GM21529 (cell line): ENCODE results near the gene SBNO2.
A peak's percentile ranks its signal among the peaks of the same experiment; 100 is the strongest.

Experiments
- ATAC-seq: cut with Tn5 transposase; IDR thresholded peaks from one replicate; pipeline ENCODE4 v1.9.1; 2021; ENCODE audit not compliant: unreplicated experiment

Gene SBNO2

DNA sequence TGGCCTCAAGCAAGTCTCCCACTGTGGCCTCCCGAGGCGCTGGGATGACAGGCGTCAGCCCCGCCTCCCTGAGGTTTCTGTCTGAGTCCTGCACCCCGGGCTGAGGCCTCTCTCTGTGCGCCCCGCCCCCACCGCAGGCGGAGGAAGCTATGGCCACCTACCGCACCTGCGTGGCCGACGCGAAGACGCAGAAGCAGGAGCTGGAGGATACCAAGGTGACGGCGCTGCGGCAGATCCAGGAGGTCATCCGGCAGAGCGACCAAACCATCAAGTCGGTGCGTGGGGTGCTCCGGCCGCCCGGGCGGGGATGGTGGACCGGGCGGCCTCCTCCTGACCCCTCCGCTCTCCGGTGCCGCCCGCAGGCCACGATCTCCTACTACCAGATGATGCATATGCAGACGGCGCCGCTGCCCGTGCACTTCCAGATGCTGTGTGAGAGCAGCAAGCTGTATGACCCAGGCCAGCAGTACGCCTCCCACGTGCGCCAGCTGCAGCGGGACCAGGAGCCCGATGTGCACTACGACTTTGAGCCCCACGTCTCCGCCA lies 94.4 kb downstream of the SBNO2 start:
- no peak for ATAC-seq

GRCh38 chr19:1076951-1077350 lies 97.1 kb downstream of the SBNO2 start:
- ATAC-seq, result peak; percentile 58

DNA sequence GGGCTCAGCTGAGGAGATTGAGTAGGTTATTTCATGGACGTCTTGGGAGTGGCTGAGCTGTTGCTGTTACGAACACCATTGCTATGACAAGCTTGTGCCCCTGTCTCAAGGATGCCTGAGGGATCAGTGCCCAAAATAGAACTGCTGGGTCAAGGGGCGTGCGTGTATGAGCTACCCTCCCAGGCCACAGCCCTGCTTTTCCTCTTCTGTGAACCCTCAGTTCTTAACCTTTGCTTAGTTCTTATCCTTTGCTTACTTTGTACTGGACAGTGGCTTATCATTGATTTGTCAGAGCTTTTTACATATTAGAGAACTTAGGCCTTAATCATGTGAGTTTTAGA lies 98.1 kb downstream of the SBNO2 start:
- ATAC-seq, result no peak

DNA sequence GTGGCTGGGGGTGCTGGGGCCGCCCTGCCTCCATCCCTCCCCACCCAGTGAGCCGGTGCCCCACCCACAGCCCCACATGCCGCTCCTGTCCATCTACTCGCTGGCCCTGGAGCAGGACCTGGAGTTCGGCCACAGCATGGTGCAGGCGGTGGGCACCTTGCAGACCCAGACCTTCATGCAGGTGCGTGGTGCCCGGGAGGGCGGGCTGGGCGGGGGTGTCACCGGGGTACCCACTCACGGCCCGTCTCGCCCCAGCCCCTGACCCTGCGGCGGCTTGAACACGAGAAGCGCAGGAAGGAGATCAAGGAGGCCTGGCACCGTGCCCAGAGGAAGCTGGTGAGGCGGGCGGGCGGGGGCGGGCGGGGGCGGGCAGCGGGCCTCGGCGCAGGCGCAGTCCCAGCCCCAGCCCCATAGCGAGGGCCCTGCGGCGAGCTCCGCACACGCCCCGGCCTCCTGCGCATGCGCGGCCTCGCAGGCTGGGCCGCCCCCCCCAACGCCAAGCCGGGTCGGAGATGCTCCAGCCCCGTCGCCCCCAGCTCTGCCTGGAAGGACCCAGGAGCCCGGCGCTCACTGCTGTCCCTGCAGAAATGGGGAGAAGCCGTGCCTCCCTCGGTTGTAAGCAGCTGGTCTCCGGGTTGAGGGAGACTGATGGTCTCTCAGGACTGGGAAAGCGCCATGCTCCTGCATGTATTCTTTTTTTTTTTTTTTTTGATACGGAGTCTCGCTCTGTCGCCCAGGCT lies 99.4 kb downstream of the SBNO2 start:
- ATAC-seq, result no peak

GRCh38 chr19:1073956-1074517 lies 100.0 kb downstream of the SBNO2 start:
- ATAC-seq, result no peak

DNA sequence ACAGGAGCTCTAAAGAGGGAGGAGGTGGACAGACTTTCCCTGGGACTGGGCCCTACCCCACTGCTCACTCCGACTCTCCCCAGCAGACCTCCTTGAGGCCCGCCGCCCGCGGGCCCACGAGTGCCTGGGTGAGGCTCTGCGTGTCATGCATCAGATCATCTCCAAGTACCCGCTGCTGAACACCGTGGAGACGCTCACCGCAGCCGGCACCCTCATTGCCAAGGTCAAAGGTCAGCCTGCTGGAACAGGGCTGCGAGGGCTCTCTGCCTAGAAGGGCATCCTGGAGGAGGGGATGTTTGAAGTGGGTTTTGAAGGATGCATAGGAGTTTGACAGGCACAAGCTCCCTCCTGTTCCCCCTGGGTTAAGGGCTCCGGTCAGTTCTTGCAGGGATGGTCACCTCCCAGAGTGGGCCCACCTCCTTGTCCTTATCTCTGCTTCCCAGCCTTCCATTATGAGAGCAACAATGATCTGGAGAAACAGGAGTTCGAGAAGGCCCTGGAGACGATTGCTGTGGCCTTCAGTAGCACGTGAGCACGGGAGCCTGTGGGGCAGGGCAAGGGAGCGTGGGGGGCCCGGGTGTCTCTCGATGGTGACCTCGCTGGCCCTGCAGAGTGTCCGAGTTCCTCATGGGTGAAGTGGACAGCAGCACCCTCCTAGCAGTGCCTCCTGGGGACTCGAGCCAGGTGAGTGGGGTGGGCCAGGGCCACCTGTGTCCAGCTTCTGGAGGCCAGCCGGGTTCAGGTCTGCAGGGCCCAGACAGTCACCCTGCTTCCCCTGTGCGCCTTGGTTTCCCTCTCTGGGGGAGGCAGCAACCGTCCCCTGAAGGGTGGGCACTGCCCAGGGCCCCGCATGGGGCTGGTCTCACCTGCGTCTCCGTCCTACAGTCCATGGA lies 100.8 kb downstream of the SBNO2 start:
- ATAC-seq, result no peak

DNA sequence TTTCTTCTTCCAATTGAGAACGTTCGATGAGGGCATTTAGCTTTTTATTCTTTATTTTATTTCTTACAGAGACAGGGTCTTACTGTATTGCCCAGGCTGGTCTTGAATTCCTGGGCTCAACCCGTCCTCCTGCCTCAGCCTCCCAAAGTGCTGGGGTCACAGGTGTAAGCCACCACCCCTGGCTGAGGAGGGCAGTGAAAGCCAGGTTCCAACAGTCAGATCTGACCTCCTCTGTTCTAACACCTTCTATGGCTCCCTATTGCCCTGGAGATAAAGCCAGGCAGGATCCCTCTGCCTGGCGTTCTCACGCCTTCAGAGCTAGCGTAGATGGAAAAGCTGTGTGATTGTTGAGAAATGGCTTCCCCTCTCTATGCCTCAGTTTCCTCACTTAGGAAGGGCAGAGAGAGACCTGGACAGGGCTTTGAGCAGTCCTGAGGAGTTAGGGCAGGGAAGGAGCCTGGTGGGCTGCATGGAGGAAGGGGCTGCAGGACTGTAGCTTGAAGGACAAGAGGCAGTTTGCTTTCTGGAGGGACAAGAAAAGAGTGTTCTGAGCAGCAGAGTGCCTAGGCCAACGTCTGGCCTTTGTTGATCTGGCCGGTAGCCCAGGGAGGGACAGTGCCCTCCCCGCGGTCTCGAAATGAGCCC lies 101.6 kb downstream of the SBNO2 start:
- no peak for ATAC-seq

DNA sequence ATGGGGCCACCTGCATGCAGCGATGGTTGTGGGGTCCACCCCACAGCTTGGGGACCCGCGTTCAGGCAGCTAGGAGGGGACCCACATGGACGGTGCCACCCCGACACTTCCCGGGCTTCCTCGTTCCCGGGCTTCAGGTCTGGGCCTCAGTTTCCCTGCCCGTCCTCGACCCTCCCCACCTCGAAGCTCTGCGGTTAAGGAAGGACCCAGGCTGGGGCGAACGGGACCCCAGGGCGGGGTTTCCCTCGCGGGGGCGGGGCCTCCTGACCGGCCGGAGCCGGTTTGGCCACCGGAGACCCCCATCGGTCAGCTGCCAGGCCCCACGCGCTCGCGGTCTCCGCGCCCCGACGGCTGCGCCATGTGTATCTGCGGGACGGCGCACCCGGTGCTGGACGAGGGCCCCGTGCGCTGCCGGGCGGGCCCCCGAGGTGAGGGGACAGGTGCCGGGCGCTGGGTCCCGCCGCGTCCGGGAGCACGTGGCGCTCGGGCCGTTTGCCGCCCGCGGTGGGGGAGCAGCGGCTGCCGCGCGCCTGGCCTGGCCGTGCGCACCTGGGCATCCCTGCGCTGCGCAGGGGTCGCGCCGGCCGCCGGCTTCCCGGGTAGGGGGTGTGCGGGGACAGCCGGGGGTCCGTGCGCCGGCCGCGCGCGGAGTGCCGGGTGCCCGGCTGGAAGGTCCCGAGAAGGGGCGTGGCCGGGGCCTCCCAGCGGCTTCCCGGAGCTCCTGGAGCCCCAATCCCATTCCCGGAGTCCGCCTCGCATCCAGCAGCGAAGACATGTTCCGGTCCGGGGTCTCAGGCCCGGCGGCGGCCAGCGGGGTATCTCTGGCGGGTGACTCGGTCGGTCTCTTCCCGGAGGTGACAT lies 102.9 kb downstream of the SBNO2 start:
- ATAC-seq, result no peak

- ATAC-seq, result no peak
Measured at GRCh38 chr19:1070576-1070930, 103.5 kb downstream of the SBNO2 start.

GRCh38 chr19:1069009-1069779 lies 104.9 kb downstream of the SBNO2 start:
- no peak for ATAC-seq

DNA sequence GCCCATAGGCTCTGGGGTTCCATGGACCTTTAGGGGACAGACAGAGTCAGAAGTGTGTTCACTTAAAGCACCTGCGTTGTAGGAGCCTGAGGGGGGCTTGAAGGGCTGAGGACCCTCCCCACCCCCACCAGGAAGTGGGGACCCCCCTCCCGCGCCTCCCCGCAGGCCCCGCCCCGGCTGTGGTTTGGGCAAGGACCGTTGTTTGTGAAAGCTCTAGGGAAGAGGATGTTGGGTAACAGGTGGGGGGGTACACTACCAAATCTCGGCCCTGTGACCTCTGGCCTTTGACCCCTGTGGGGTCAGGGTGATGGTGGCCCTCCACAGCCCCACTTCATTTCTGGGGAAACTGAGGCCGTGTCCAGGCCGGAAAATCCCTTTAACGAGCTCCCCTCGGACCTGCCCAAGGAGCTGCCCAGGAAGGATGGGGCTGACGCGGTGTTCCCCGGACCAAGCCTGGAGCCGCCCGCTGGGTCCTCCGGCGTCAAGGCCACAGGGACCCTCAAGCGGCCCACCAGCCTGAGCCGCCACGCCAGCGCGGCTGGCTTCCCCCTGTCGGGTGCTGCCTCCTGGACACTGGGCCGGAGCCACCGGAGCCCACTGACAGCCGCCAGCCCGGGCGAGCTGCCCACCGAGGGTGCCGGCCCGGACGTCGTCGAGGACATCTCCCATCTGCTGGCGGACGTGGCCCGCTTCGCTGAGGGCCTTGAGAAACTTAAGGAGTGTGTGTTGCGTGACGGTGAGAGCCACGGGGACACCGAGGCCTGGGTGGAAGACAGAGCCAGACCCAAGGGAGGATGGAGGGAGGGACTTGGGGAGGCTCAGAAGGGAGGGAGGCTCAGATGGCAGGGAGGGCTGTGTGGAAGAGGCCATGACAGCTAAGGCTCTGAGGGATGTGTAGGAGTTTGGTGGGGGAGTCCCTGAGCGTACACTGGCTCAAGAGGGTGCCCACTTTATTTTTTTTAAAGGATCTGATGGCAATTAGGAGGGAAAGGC lies 105.8 kb downstream of the SBNO2 start:
- ATAC-seq, result no peak

DNA sequence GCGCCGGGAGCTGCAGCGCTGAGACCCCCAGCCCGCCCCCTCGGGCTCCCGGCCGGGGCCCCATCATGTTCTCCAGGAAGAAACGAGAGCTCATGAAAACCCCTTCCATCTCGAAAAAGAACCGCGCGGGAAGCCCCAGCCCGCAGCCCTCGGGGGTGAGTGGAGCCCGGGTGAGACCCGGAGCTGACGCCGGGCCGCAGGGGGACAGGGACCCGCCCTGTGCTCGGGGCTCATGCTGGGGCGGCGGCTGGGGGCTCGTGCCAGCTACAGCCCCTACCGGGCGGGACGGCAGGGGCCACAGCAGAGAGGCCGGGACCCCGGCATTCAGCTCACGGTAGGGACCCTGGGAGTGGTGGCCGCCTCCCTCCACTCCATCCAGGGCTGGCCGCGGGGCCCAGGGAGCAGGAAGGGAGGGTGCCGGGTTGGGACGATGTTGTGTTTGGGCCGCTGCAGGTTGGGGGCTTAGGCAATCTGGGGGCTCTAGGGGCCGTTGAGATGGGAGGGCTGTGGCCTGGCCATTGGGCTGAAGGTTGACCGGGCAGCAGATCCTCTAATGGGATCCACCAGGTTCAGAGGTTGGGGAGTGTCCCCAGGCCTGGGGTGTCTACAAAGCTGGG lies 106.6 kb downstream of the SBNO2 start:
- ATAC-seq, result no peak

DNA sequence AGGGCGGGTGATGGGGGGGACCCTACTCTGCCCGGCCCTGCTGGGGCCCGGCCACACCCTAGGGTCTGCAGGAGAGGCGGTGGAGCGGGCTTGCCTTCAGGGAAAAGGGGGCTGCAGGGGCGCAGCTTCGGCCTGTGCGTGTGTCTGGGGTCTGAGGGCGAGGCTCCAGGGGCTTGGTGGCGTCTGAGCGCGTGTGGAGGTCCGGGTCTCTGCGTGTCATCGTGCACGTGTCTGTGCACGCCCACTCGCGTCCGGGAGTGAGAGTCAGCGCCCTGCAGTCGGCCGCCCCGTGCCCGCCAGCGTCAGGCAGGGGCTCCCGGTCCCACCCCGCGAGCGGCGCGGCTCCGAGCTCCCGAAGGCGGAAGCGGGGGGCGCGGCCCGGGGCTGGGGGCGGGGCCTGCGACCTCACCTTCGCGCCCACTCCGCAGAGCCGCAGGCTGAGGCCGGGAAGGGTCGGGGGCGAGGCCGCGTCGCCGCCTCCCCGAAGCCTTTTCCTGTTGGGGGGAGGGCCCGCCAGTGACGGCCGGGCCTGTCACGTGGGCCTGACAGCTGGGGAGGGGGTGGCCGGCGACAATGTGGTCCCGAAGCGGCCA lies 107.2 kb downstream of the SBNO2 start, which contains the start of gene ARHGAP45:
ARHGAP45 (plus strand) TSS at position 420 of the 593 bp plus-strand sequence. CDS start 239 bp downstream, outside the sequence.
- ATAC-seq, result no peak

DNA sequence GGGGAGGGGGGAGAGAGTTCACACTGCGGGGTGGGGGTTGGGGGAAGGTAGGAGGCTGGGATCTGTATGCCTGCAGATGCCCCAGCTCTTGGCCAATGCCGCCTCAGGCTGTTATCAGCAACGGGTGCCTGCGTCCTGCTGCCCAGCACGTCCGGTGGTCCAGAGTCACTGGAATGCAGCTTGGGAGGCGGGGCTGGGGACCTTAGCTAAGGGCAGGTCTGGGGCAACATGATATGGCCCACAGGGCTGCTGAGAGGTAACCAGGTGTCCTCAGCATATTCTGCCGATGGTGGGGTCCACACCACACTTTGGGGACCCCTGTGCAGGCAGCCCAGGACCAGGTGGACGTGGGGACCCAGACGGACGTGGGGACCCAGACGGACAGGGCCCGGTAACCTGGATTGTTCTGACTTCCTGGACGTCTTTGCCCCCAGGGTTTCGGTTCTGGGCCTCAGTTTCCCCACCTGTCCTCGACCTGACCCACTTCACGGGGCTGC lies 107.8 kb downstream of the SBNO2 start:
- no peak for ATAC-seq

DNA sequence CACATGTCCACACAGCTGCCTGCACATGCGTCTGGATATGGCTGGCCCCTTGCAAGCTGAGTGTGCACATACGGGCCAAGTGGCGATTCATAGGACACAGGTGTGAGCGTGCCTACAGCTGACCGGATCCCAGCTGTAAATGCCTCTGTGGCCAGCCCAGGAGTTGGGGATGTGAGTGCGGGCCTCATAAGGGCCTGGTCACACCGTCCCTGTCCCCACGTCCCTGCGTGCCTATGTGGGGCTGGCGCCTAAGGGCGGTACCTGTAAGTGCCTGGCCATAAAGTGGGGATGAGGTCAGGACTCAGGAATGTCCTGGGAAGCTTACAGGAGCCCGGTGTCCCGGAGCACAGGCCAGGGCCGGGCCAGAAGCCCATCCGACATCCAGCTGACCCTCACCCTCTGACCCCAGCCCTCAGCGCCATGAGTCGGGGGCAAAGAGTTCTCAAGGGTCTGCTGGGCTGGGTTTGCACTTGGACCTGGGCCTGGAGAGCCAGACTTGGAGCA lies 108.4 kb downstream of the SBNO2 start:
- no peak for ATAC-seq

GRCh38 chr19:1064661-1065605 lies 109.1 kb downstream of the SBNO2 start:
- no peak for ATAC-seq
